Panc1 (cell line): Measurements from ENCODE around the gene ZBTB14. TPM values are rescaled to one million over a fixed set of nuclear protein-coding genes. Genes with fewer than 3 reads are reported as not detected.

Experiments
- ATAC-seq: fragments of 200-7000 bp; cut with Tn5 transposase; 2 replicates; pipeline ENCODE4 v1.9.1; 2020; ENCODE audit warnings: mild to moderate bottlenecking, moderate library complexity
- BruUV-seq: library from RNA; stranded (reverse); fragments of 400-500 nt; replicated peaks from 2 replicates; lab custom pipeline; 2021; lab: Mats Ljungman, UMichigan
- CTCF ChIA-PET: fragments of 300-600 bp; sonication (Branson Sonifier 250); formaldehyde crosslinking; loops from one replicate; lab custom pipeline; 2022; ENCODE audit warnings: antibody characterized with exemption; lab: Charles Lee
- POLR2A ChIA-PET: fragments of 300-600 bp; sonication (Branson Sonifier 250); formaldehyde crosslinking; loops from one replicate; lab custom pipeline; 2022; ENCODE audit warnings: antibody characterized with exemption; lab: Charles Lee
- DNase-seq: peaks from one replicate; pipeline ENCODE4 v3.0.0-alpha.2; 2010; ENCODE audit warnings: low read depth, low spot score
- H3K27ac ChIP-seq: 2 replicates; pipeline ENCODE4 v1.5.1; 2011; ENCODE audit warnings: mild to moderate bottlenecking, low read length, inconsistent platforms
- H3K27me3 ChIP-seq: fragments of 200-500 bp; sonication (Bioruptor generic); 2 replicates; pipeline ENCODE4 v1.6.0; 2014; ENCODE audit warnings: low read length, inconsistent platforms; ENCODE audit not compliant: control insufficient read depth, insufficient read depth
- H3K36me3 ChIP-seq: fragments of 200-500 bp; sonication (Bioruptor generic); 2 replicates; pipeline ENCODE4 v1.5.1; 2014; ENCODE audit warnings: inconsistent platforms, mild to moderate bottlenecking, low read length, moderate library complexity; ENCODE audit not compliant: control insufficient read depth, insufficient read depth
- H3K4me1 ChIP-seq: 2 replicates; pipeline ENCODE4 v1.5.1; 2011; ENCODE audit warnings: inconsistent platforms, mild to moderate bottlenecking, low read length, moderate library complexity; ENCODE audit not compliant: control insufficient read depth, insufficient read depth
- H3K4me3 ChIP-seq, 2 experiments: 2 replicates each; pipeline ENCODE4 v1.5.1; 2011 to 2012; ENCODE audit warnings: low read depth in 2 of 2, low read length in 2 of 2, mild to moderate bottlenecking in 2 of 2, inconsistent platforms in 1 of 2, moderate library complexity in 1 of 2
- H3K9me3 ChIP-seq: fragments of 200-500 bp; sonication (Bioruptor generic); 2 replicates; pipeline ENCODE4 v1.5.1; 2014; ENCODE audit warnings: low read depth, mild to moderate bottlenecking, inconsistent platforms, low read length, moderate library complexity; ENCODE audit not compliant: control insufficient read depth, insufficient read depth
- CTCF ChIP-seq: fragments of 450-650 bp; IDR thresholded peaks from 2 replicates; pipeline ENCODE4 v1.5.1; 2017; ENCODE audit warnings: mild to moderate bottlenecking
- POLR2AphosphoS5 ChIP-seq: IDR thresholded peaks from 2 replicates; pipeline ENCODE4 v1.6.1; 2012; ENCODE audit warnings: mild to moderate bottlenecking, low read depth, low read length, moderate library complexity
- REST ChIP-seq, 2 experiments: IDR thresholded peaks; 2 replicates each; pipeline ENCODE4 v1.6.1; 2011 to 2012; ENCODE audit warnings: low read depth in 2 of 2, control low read depth in 1 of 2, low read length in 1 of 2, mild to moderate bottlenecking in 1 of 2, moderate library complexity in 1 of 2; ENCODE audit not compliant: insufficient read depth in 1 of 2
- SIN3A ChIP-seq: IDR thresholded peaks from 2 replicates; pipeline ENCODE4 v1.6.1; 2012; ENCODE audit warnings: low read depth, mild to moderate bottlenecking, low read length, moderate library complexity, borderline replicate concordance; ENCODE audit not compliant: insufficient read depth
- TCF7L2 ChIP-seq: IDR thresholded peaks from 2 replicates; pipeline ENCODE4 v1.6.1; 2011; ENCODE audit warnings: mild to moderate bottlenecking, low read depth, low read length, inconsistent platforms
- in situ Hi-C: cut with HindIII; loops from 2 replicates; pipeline ENCODE4 v1.10.0; 2016; ENCODE audit warnings: low sequenced_read_pairs, low pct_unique_long_range_greater_than_20kb
- intact Hi-C: fragments of 100-400 bp; cut with micrococcal nuclease; formaldehyde crosslinking; loops from one replicate; pipeline ENCODE4 v1.10.0; 2022; ENCODE audit not compliant: unreplicated experiment
- total RNA-seq: library from RNA; stranded (reverse); gene quantifications from one replicate; pipeline ENCODE4 v1.2.1, GENCODE V29; 2021; ENCODE audit not compliant: unreplicated experiment

The ZBTB14 gene
- total RNA-seq, 1 experiment from 2014 or later, result 12.6 TPM

- Histone ChIP-seq H3K27ac (no peak overlapping the region), H3K4me3 (no peak overlapping the region), H3K9me3 (no peaks in the 10 kb centered on the region), H3K36me3 (no peaks in the 10 kb centered on the region), H3K27me3 (peaks cover 8% of the 10 kb centered on the region), H3K4me1 (peaks cover 5% of the 10 kb centered on the region; the same call in 1 of the 2 replicates)
- intact Hi-C loops, result loop anchor here (5.0 kb wide), 1 partner anchor 60 kb away; no protein-coding TSS in a partner anchor
- in situ Hi-C loops, result no loop called here
- CTCF ChIA-PET, result no interaction called here
- ATAC-seq, result no peak
- TF ChIP-seq CTCF, result no peak
- TF ChIP-seq TCF7L2, result no peak
- no peak for TF ChIP-seq SIN3A
- no peak for TF ChIP-seq POLR2AphosphoS5
- no peak for TF ChIP-seq REST (IDR thresholded peaks at IDR 0.05; ENCODE audit: insufficient read depth in 1 of 2, low read depth in 2 of 2, low read length in 1 of 2)
- no TSS peak for BruUV-seq
- DNase-seq, result no peak
- POLR2A ChIA-PET, result interaction anchor here (0.6 to 0.8 kb wide), 2 partner anchors 60 to 89 kb away, joined by 3 to 9 read pairs; no protein-coding TSS in a partner anchor
Observed at GRCh38 chr18:5297597-5297996, 2.1 kb upstream of the ZBTB14 start.

- POLR2A ChIA-PET, result interaction anchor here (0.6 to 0.8 kb wide), 3 partner anchors 59 to 157 kb away, joined by 3 to 9 read pairs (median 6); no protein-coding TSS in a partner anchor
- intact Hi-C loops, result loop anchor here (5.0 kb wide), 1 partner anchor 60 kb away; no protein-coding TSS in a partner anchor
Observed at GRCh38 chr18:5296706-5297320, 1.3 kb upstream of the ZBTB14 start.

More at GRCh38 chr18:5296706-5297320, 1.3 kb upstream of the ZBTB14 start:
- BruUV-seq, result no TSS peak
- ATAC-seq (peak; percentile 69), DNase-seq (peak; percentile 36)
- Histone ChIP-seq H3K9me3 (no peaks in the 10 kb centered on the region), H3K36me3 (peaks cover under 1% of the 10 kb centered on the region; the same call in 1 of the 2 replicates), H3K27ac (peak overlapping the region; percentile 81), H3K27me3 (peaks cover 8% of the 10 kb centered on the region), H3K4me3 (peak overlapping the region; percentile 67 to 81), H3K4me1 (peaks cover 5% of the 10 kb centered on the region; the same call in 1 of the 2 replicates)
- TF ChIP-seq POLR2AphosphoS5 (peak; percentile 48; the same call in 1 of the 2 replicates), CTCF (no peak)
- in situ Hi-C loops, result no loop called here
- CTCF ChIA-PET, result interaction anchor here (0.6 kb wide), 1 partner anchor 278 kb away, joined by 10 read pairs; no protein-coding TSS in a partner anchor
